GM12878 (cell line): Measurements from ENCODE around the gene ASF1B. TPM values are rescaled to one million over a fixed set of nuclear protein-coding genes. Genes with fewer than 3 reads are reported as not detected.

ENCODE experiments used
- ATAC-seq: fragments of 200-7000 bp; cut with Tn5 transposase; 3 replicates; pipeline ENCODE4 v1.9.1; 2020; ENCODE audit warnings: mild to moderate bottlenecking, moderate library complexity
- BruUV-seq: library from RNA; stranded (reverse); fragments of 400-500 nt; replicated peaks from 2 replicates; lab custom pipeline; 2021; lab: Mats Ljungman, UMichigan
- CTCF ChIA-PET: fragments of 300-600 bp; sonication (Branson Sonifier 250); formaldehyde crosslinking; extraction: SDS; loops from one replicate; lab custom pipeline; 2021; ENCODE audit warnings: inconsistent platforms; lab: Yijun Ruan, JAX
- POLR2A ChIA-PET: fragments of 350-600 bp; formaldehyde crosslinking; extraction: SDS; loops from one replicate; lab custom pipeline; 2021; ENCODE audit warnings: inconsistent platforms; lab: Charles Lee
- RAD21 ChIA-PET: fragments of 300-600 bp; sonication (Branson Sonifier 250); formaldehyde crosslinking; loops from one replicate; lab custom pipeline; 2023; ENCODE audit warnings: antibody characterized with exemption; ENCODE audit not compliant: unreplicated experiment; lab: Charles Lee
- SMC1A ChIA-PET: fragments of 300-600 bp; sonication (Branson Sonifier 250); formaldehyde crosslinking; loops from one replicate; lab custom pipeline; 2023; ENCODE audit not compliant: unreplicated experiment, uncharacterized antibody; lab: Charles Lee
- DNase-seq: peaks from one replicate; pipeline ENCODE4 v3.0.0-alpha.2; 2011; ENCODE audit warnings: low read depth, low spot score
- FAIRE-seq: peaks from 3 replicates; lab custom pipeline; 2011; peaks lifted over from hg19 to GRCh38; lab: Jason Lieb, UNC
- H2AFZ ChIP-seq: 2 replicates; pipeline ENCODE4 v1.6.0; 2011; ENCODE audit warnings: low read depth, low read length, control low read depth; ENCODE audit not compliant: control insufficient read depth
- H3K27ac ChIP-seq: 2 replicates; pipeline ENCODE4 v1.5.1; 2011; ENCODE audit warnings: control low read depth; ENCODE audit not compliant: control insufficient read depth, insufficient read depth
- H3K27me3 ChIP-seq, 2 experiments: replicated peaks in 1 of 2; 2 replicates each; pipeline versions ENCODE4 v1.6.0 to v1.6.1; 2011; ENCODE audit warnings: low read length in 1 of 2; ENCODE audit not compliant: control insufficient read depth in 2 of 2, insufficient read depth in 2 of 2
- H3K36me3 ChIP-seq, 2 experiments: 2 replicates each; pipeline ENCODE4 v1.5.1; 2011; ENCODE audit warnings: low read length in 1 of 2; ENCODE audit not compliant: control insufficient read depth in 2 of 2, insufficient read depth in 2 of 2
- H3K4me1 ChIP-seq: 2 replicates; pipeline ENCODE4 v1.6.1; 2011; ENCODE audit warnings: mild to moderate bottlenecking, low read length, moderate library complexity, mixed read lengths; ENCODE audit not compliant: control insufficient read depth, insufficient read depth
- H3K4me2 ChIP-seq: 2 replicates; pipeline ENCODE4 v1.6.0; 2011; ENCODE audit warnings: control low read depth; ENCODE audit not compliant: control insufficient read depth, insufficient read depth
- H3K4me3 ChIP-seq: fragments of 200-600 bp; sonication (generic); 2 replicates; pipeline ENCODE4 v1.5.1; 2016
- H3K79me2 ChIP-seq: 2 replicates; pipeline ENCODE4 v1.6.0; 2011; ENCODE audit warnings: low read length; ENCODE audit not compliant: control insufficient read depth, insufficient read depth
- H3K9ac ChIP-seq: 2 replicates; pipeline ENCODE4 v1.8.0; 2011; ENCODE audit warnings: low read length, control low read depth, mixed read lengths; ENCODE audit not compliant: control insufficient read depth, insufficient read depth
- H3K9me3 ChIP-seq: replicated peaks from 3 replicates; pipeline ENCODE4 v1.5.1; 2011; ENCODE audit warnings: mild to moderate bottlenecking, low read length; ENCODE audit not compliant: control insufficient read depth, insufficient read depth
- H4K20me1 ChIP-seq: 2 replicates; pipeline ENCODE4 v1.6.0; 2011; ENCODE audit not compliant: control insufficient read depth, insufficient read depth
- CEBPB ChIP-seq, 2 experiments: fragments of 150-350 bp in 1 of 2; IDR thresholded peaks; 2 replicates each; pipeline ENCODE4 v1.6.1; 2012 to 2014; ENCODE audit warnings: low read depth in 2 of 2, low read length in 2 of 2, borderline replicate concordance in 1 of 2, inconsistent platforms in 1 of 2
- JUND ChIP-seq: IDR thresholded peaks from 2 replicates; pipeline ENCODE4 v1.6.1; 2012; ENCODE audit warnings: low read depth, mild to moderate bottlenecking, low read length, improper control_type of control experiment, moderate library complexity
- NBN ChIP-seq: fragments of 450-650 bp; IDR thresholded peaks from 2 replicates; pipeline ENCODE4 v1.6.1; 2016
- POLR2A ChIP-seq: IDR thresholded peaks from 2 replicates; pipeline ENCODE4 v1.6.1; 2011; ENCODE audit warnings: low read depth, mild to moderate bottlenecking, low read length
- POLR2AphosphoS2 ChIP-seq: IDR thresholded peaks from 2 replicates; pipeline ENCODE4 v1.6.1; 2011; ENCODE audit warnings: low read depth, mild to moderate bottlenecking, low read length, improper control_type of control experiment, moderate library complexity
- RFX5 ChIP-seq: IDR thresholded peaks from 2 replicates; pipeline ENCODE4 v1.6.1; 2011; ENCODE audit warnings: low read depth, low read length, improper control_type of control experiment
- SMAD5 ChIP-seq: IDR thresholded peaks from 2 replicates; pipeline ENCODE4 v1.6.1; 2016; ENCODE audit warnings: antibody characterized with exemption, low read depth
- ZNF217 ChIP-seq: fragments of 450-650 bp; IDR thresholded peaks from 2 replicates; pipeline ENCODE4 v1.6.1; 2017; ENCODE audit warnings: antibody characterized with exemption, mild to moderate bottlenecking
- ZNF384 ChIP-seq: IDR thresholded peaks from 2 replicates; pipeline ENCODE4 v1.6.1; 2012; ENCODE audit warnings: low read depth, mild to moderate bottlenecking, low read length, improper control_type of control experiment, borderline replicate concordance
- WGBS: methylation state at CpG from one replicate; pipeline ENCODE4 v1.1.6; 2016; ENCODE audit warnings: low lambda C conversion rate; ENCODE audit not compliant: insufficient replicate concordance, insufficient coverage; ENCODE audit errors: missing lambda C conversion rate; 5-methylcytosine and 5-hydroxymethylcytosine counted together
- in situ Hi-C: fragments of 300-500 bp; cut with MboI; formaldehyde crosslinking; loops from 9 replicates; pipeline ENCODE4 v1.14.3; 2018; ENCODE audit warnings: mixed read lengths
- intact Hi-C: fragments of 100-400 bp; cut with micrococcal nuclease; formaldehyde crosslinking; loops from one replicate; pipeline ENCODE4 v1.14.2; 2022; ENCODE audit not compliant: unreplicated experiment
- polyA plus RNA-seq, 11 experiments: library from polyadenylated mRNA; depleted of rRNA in 4 of 11; unstranded in 6 of 11; stranded (reverse) in 5 of 11; fragments of >200 nt; fragmentation: Nextera tagmentation in 4 of 11; fragmentation: Illumina TruSeq in 1 of 11; extraction: Ambion mirVana in 4 of 11; extraction: Trizol in 1 of 11; gene quantifications; 1 replicate in 1 of 11; 2 replicates in 10 of 11; pipeline versions ENCODE4 v1.2.1 to v1.2.3, GENCODE V29; 2011 to 2016; ENCODE audit warnings: inconsistent platforms in 2 of 11, missing spikeins in 2 of 11, low read depth in 1 of 11
- total RNA-seq, 4 experiments: library from RNA; depleted of rRNA in 3 of 4; stranded (reverse); fragments of >200 nt in 3 of 4; fragmentation: Illumina TruSeq in 1 of 4; extraction: Trizol in 1 of 4; gene quantifications; 2 replicates each; pipeline versions ENCODE4 v1.2.1 to v1.2.3, GENCODE V29; 2013 to 2021
- TF ChIP-seq, protein P1 (sequence below): IDR thresholded peaks from 2 replicates; pipeline ENCODE4 v1.6.1; 2011; ENCODE audit warnings: borderline replicate concordance, low read depth, mild to moderate bottlenecking, moderate library complexity, mixed read lengths, low read length; ENCODE audit not compliant: insufficient read depth; ENCODE audit errors: extremely low read length
- TF ChIP-seq, protein P2 (sequence below): fragments of 450-650 bp; conservative IDR thresholded peaks from 2 replicates; pipeline ENCODE4 v1.6.1; 2017; ENCODE audit warnings: mild to moderate bottlenecking, moderate library complexity

Gene ASF1B
- total and polyA plus RNA-seq, 10 of the 15 experiments (the other 5 are each of a cell fraction or from before 2014, with no cell fraction given) = 10.4 to 217 (median 90.2) TPM

DNA sequence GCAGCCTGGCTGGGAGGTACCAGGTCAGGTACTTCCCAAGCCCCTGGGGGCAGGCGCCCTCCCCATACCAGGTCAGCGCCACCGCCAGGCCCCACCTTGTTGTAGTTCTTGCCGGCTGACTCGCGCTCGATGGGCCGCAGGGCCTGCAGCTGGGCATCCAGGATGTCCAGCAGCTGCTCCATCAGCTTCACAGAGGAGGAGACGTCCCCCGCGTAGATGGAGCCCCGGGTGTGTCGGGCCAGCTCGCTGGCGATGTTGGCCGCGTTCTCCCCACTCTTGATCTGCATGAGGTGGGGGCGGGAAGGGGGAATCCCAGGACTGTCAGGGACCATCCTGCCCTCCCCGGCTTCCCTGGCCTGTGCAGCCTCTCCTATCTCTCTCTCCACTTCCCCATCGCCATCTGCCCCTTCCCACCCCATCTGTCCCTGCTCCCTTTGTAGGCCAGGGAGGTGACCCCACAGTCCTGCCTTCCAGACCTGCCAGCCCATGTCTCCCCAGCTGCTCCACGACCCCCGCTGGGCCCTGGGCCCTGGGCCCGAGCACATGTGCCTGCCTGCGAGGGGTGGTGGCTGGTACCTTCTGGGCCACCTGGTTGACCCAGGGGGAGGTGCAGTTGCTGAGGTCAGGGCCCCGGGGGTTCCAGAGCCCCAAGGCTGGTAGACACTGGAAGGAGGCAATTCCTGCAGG, 23.8 kb upstream of the ASF1B start (continued):
- no peak; the same call in 1 of the 2 replicates for TF ChIP-seq POLR2A
- TF ChIP-seq, protein P1, sequence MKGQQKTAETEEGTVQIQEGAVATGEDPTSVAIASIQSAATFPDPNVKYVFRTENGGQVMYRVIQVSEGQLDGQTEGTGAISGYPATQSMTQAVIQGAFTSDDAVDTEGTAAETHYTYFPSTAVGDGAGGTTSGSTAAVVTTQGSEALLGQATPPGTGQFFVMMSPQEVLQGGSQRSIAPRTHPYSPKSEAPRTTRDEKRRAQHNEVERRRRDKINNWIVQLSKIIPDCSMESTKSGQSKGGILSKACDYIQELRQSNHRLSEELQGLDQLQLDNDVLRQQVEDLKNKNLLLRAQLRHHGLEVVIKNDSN = no peak
- TF ChIP-seq, all 136 proteins: peak for 0

DNA sequence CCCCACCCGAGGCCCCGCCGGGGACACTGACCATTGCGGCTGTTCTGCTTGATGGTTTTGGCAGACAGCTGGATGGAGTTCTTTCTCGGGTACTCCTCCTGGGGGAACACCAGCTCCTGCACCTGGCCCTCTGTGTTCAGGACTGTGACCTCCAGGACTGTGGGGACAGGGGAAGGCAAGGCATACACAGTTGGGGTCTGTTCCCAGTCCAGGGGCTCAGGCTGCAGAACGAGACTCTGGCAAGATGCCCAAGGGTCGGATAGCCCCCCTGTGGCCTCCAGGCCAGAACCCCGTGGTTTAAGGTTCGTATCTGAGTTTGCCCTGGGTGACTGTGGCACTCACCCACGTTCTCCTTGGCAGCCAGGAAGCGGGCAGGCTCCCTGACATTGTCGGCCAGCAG, 22.7 kb upstream of the ASF1B start:
- ChIA-PET RAD21 (no interaction called here), CTCF (interaction anchor here (0.6 to 2.2 kb wide), 2 partner anchors 22 to 36 kb away, joined by 3 to 7 read pairs; partner anchors contain the start of gene ASF1B)
- no peak overlapping the region for H3K9ac ChIP-seq

More for the DNA sequence above, 22.7 kb upstream of the ASF1B start:
- no TSS peak for BruUV-seq
- DNase-seq = no peak
- intact Hi-C loops = no loop called here
- H3K9me3 ChIP-seq = no peaks in the 10 kb centered on the region
- H3K27ac ChIP-seq = no peak overlapping the region
- H2AFZ ChIP-seq = no peak overlapping the region
- no peaks in the 10 kb centered on the region; the same call in 1 of the 2 replicates for H4K20me1 ChIP-seq
- SMC1A ChIA-PET = no interaction called here
- WGBS = 23% methylated on average over 12 of the region's 12 CpGs
- no peaks in the 10 kb centered on the region for H3K79me2 ChIP-seq
- no peak overlapping the region for H3K4me3 ChIP-seq
- no peaks in the 10 kb centered on the region for H3K27me3 ChIP-seq
- POLR2A ChIA-PET = interaction anchor here (0.6 kb wide), 1 partner anchor 55 kb away, joined by 7 read pairs; no protein-coding TSS in a partner anchor
- H3K36me3 ChIP-seq = no peaks in the 10 kb centered on the region
- H3K4me2 ChIP-seq = no peak overlapping the region
- no peak for ATAC-seq
- no peaks in the 10 kb centered on the region for H3K4me1 ChIP-seq
- FAIRE-seq = no peak
- no peak for TF ChIP-seq POLR2AphosphoS2
- TF ChIP-seq CEBPB (IDR thresholded peaks at IDR 0.05; ENCODE audit: borderline replicate concordance in 1 of 2, low read depth in 2 of 2, low read length in 2 of 2) = no peak
- TF ChIP-seq ZNF384 = no peak
- TF ChIP-seq SMAD5 = no peak
- no peak for TF ChIP-seq NBN
- no peak for TF ChIP-seq JUND
- TF ChIP-seq RFX5 = no peak
- TF ChIP-seq ZNF217 = no peak
- TF ChIP-seq, protein P2, sequence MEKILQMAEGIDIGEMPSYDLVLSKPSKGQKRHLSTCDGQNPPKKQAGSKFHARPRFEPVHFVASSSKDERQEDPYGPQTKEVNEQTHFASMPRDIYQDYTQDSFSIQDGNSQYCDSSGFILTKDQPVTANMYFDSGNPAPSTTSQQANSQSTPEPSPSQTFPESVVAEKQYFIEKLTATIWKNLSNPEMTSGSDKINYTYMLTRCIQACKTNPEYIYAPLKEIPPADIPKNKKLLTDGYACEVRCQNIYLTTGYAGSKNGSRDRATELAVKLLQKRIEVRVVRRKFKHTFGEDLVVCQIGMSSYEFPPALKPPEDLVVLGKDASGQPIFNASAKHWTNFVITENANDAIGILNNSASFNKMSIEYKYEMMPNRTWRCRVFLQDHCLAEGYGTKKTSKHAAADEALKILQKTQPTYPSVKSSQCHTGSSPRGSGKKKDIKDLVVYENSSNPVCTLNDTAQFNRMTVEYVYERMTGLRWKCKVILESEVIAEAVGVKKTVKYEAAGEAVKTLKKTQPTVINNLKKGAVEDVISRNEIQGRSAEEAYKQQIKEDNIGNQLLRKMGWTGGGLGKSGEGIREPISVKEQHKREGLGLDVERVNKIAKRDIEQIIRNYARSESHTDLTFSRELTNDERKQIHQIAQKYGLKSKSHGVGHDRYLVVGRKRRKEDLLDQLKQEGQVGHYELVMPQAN = no peak
- TF ChIP-seq, all 136 proteins: peak for 0
- in situ Hi-C loops = no loop called here
